Measurements from ENCODE around the gene TAF6. TPM values are rescaled to one million over a fixed set of nuclear protein-coding genes. Genes with fewer than 3 reads are reported as not detected.

Gene TAF6
- total and polyA plus RNA-seq, 9 of the 15 experiments (the other 6 are each of a cell fraction or from before 2014, with no cell fraction given): 0.78 to 78.7 (median 21.3) TPM

GRCh38 chr7:100088621-100089457 lies 30.3 kb downstream of the TAF6 start, which contains the start of gene COPS6 (continued):
- TF ChIP-seq SP2 (IDR thresholded peaks at IDR 0.05; ENCODE audit: extremely low read depth, low read depth, low read length, poor library complexity, severe bottlenecking) (no peak), TAL1 (IDR thresholded peaks at IDR 0.05) (no peak), EZH2 (IDR thresholded peaks at IDR 0.05; ENCODE audit: borderline replicate concordance, low read depth, low read length) (no peak), ZNF766 (CRISPR knock-in tag; conservative IDR thresholded peaks at IDR 0.05) (peak; percentile 75), THAP7 (CRISPR knock-in tag; IDR thresholded peaks at IDR 0.05) (no peak), NKRF (IDR thresholded peaks at IDR 0.05; ENCODE audit: borderline replicate concordance) (peak; percentile 61; the same call in 1 of the 2 replicates), SREBF1 (IDR thresholded peaks at IDR 0.05; ENCODE audit: borderline replicate concordance, low read depth, low read length) (0 out of 2 replicates have a peak, but pooled peaks have one; percentile 37), MBD2 (IDR thresholded peaks at IDR 0.05; ENCODE audit: borderline replicate concordance, low read depth) (peak; percentile 63; the same call in 1 of the 2 replicates), KAT2B (IDR thresholded peaks at IDR 0.05; ENCODE audit: low read depth, low read length) (no peak), ZNF507 (tag; conservative IDR thresholded peaks at IDR 0.05) (no peak), KLF13 (tag; IDR thresholded peaks at IDR 0.05; ENCODE audit: borderline replicate concordance, low read depth) (peak; percentile 94), HDAC2 (IDR thresholded peaks at IDR 0.05) (no peak), L3MBTL2 (IDR thresholded peaks at IDR 0.05) (peak; percentile 99), ZNF3 (CRISPR knock-in tag; IDR thresholded peaks at IDR 0.05) (no peak), POLR2H (tag; IDR thresholded peaks at IDR 0.05; ENCODE audit: low read depth) (peak; percentile 91), FUS (optimal IDR thresholded peaks at IDR 0.05; ENCODE audit: low read depth, low read length) (no peak), CEBPB (tag; IDR thresholded peaks at IDR 0.05) (no peak), FOXA3 (CRISPR knock-in tag; conservative IDR thresholded peaks at IDR 0.05 in 1 of 2, IDR thresholded peaks at IDR 0.05 in 1 of 2) (peak; percentile 30 to 83; a peak in 2 of 4 replicates), TCF7L2 (IDR thresholded peaks at IDR 0.05; ENCODE audit: low read depth, low read length) (no peak), NR2F6 (CRISPR knock-in tag; IDR thresholded peaks at IDR 0.05) (no peak), CREB3 (tag; conservative IDR thresholded peaks at IDR 0.05; ENCODE audit: low read depth) (peak; percentile 92), STAT5A (IDR thresholded peaks at IDR 0.05; ENCODE audit: borderline replicate concordance, low read length) (no peak), ELK3 (CRISPR knock-in tag; IDR thresholded peaks at IDR 0.05) (0 out of 2 replicates have a peak, but pooled peaks have one; percentile 55), CAMTA2 (CRISPR knock-in tag; conservative IDR thresholded peaks at IDR 0.05) (0 out of 2 replicates have a peak, but pooled peaks have one; percentile 8)

All from K562 (cell line).